Measurements from ENCODE around the gene NDUFS4. TPM values are rescaled to one million over a fixed set of nuclear protein-coding genes. Genes with fewer than 3 reads are reported as not detected.

The NDUFS4 gene
- total and polyA plus RNA-seq, 9 of the 15 experiments (the other 6 are each of a cell fraction or from before 2014, with no cell fraction given), result 68.7 to 313 (median 113) TPM

- TF ChIP-seq REST (IDR thresholded peaks at IDR 0.05; ENCODE audit: borderline replicate concordance), result 0 out of 2 replicates have a peak, but pooled peaks have one; percentile 8
- TF ChIP-seq REST (CRISPR knock-in tag; IDR thresholded peaks at IDR 0.05; ENCODE audit: low read depth), result no peak
- TF ChIP-seq CHD2 (IDR thresholded peaks at IDR 0.05; ENCODE audit: low read depth, low read length), result 0 out of 2 replicates have a peak, but pooled peaks have one; percentile 31
- TF ChIP-seq NFRKB (IDR thresholded peaks at IDR 0.05; ENCODE audit: low read depth), result peak; percentile 99
- TF ChIP-seq ZNF507 (tag; conservative IDR thresholded peaks at IDR 0.05), result no peak
- no peak for TF ChIP-seq ESRRB (CRISPR knock-in tag; IDR thresholded peaks at IDR 0.05; ENCODE audit: borderline replicate concordance)
- TF ChIP-seq MBD2 (IDR thresholded peaks at IDR 0.05; ENCODE audit: borderline replicate concordance, low read depth), result peak; percentile 72; the same call in 1 of the 2 replicates
- TF ChIP-seq RBBP5 (IDR thresholded peaks at IDR 0.05; ENCODE audit: borderline replicate concordance, insufficient read depth, low read length, poor library complexity, severe bottlenecking), result peak; percentile 87
- TF ChIP-seq ZNF766 (CRISPR knock-in tag; conservative IDR thresholded peaks at IDR 0.05), result no peak; the same call in 1 of the 2 replicates
- no peak for TF ChIP-seq ZNF124 (CRISPR knock-in tag; IDR thresholded peaks at IDR 0.05)
- TF ChIP-seq, protein P1, sequence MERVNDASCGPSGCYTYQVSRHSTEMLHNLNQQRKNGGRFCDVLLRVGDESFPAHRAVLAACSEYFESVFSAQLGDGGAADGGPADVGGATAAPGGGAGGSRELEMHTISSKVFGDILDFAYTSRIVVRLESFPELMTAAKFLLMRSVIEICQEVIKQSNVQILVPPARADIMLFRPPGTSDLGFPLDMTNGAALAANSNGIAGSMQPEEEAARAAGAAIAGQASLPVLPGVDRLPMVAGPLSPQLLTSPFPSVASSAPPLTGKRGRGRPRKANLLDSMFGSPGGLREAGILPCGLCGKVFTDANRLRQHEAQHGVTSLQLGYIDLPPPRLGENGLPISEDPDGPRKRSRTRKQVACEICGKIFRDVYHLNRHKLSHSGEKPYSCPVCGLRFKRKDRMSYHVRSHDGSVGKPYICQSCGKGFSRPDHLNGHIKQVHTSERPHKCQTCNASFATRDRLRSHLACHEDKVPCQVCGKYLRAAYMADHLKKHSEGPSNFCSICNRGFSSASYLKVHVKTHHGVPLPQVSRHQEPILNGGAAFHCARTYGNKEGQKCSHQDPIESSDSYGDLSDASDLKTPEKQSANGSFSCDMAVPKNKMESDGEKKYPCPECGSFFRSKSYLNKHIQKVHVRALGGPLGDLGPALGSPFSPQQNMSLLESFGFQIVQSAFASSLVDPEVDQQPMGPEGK (CRISPR knock-in tag; IDR thresholded peaks at IDR 0.05; ENCODE audit: borderline replicate concordance), result 0 out of 2 replicates have a peak, but pooled peaks have one; percentile 23
- TF ChIP-seq MNT (conservative IDR thresholded peaks at IDR 0.05), result peak in 1 of 2 experiments; percentile 72; a peak in 2 of 4 replicates
- no peak for TF ChIP-seq ELF1 (tag; IDR thresholded peaks at IDR 0.05)
- TF ChIP-seq KDM5B (IDR thresholded peaks at IDR 0.05; ENCODE audit: insufficient replicate concordance, low read depth, low read length), result peak; percentile 93
- TF ChIP-seq SP1 (CRISPR knock-in tag; IDR thresholded peaks at IDR 0.05), result peak; percentile 40; the same call in 1 of the 2 replicates
- peak; percentile 93 for TF ChIP-seq NBN (IDR thresholded peaks at IDR 0.05; ENCODE audit: low read depth)
Measured at GRCh38 chr5:53560506-53561191, at the start of gene NDUFS4 (continued).
